CD4-positive, alpha-beta T cell treated with Interleukin-6 for 4 hours (primary cell): ENCODE data around the gene MTHFD1.

Experiments
- DNase-seq: peaks from one replicate; pipeline ENCODE4 v3.0.0-alpha.2; 2020; ENCODE audit warnings: mixed read lengths

Gene MTHFD1

DNA sequence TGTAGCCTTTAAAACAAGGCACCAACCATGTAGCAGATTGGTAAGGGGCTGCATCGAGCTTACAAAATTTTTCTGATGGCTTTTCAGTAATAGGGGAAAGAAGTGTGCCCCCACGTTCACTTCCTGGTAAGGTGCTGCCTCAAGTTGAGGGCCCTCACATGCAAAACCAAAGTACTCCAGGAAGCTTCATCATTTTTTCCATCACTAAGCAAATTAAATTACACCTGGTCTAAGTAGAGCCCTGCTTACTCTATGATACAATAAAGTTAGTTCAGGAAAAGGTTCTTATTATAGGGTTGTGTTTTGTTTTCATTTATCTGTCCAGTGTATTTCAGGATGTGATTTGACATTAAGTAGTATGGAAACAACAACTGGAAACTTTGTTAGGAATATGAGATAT is 62.1 kb downstream of the MTHFD1 start:
- no peak for DNase-seq

DNA sequence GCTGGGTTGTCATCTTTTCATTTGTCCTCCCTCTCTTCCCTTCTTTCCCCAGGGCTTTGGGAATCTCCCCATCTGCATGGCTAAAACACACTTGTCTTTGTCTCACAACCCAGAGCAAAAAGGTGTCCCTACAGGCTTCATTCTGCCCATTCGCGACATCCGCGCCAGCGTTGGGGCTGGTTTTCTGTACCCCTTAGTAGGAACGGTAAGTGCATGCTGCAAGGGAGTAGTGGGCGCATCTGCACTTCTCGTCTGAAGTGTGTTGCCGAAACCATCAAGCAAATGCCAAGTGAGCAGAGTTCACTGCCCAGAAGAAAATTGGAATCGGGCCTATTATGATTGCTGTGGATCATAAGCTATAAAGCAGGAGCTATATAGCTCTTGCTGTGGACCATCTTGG is 66.5 kb downstream of the MTHFD1 start:
- DNase-seq = no peak

DNA sequence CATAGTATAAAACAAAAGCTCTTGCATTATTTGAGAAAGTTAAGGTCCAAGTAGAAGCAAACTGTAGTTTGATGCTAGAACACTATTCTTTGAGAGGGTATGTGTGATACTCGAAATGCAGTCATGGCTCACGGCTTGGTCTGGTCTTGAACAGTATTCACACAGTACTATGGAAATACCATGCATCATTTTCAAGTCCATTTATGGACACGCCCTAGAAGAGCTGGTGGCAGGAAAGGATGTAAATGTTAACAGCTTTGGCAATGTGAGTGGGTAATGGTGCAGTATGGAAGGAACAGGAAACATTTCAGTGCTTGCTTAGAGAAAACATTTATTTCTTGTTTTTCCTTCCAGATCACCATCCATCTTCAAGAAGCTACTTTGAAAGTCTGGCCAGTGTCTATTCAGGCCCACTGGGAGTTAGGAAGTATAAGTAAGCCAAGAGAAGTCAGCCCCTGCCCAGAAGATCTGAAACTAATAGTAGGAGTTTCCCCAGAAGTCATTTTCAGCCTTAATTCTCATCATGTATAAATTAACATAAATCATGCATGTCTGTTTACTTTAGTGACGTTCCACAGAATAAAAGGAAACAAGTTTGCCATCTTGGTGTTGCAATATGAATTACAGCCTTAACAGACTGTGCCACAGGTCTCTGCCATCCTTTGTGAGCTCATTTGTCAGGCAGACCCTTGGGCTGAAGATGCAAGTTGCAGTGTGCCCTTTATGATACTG is 71.4 kb downstream of the MTHFD1 start:
- DNase-seq = no peak

DNA sequence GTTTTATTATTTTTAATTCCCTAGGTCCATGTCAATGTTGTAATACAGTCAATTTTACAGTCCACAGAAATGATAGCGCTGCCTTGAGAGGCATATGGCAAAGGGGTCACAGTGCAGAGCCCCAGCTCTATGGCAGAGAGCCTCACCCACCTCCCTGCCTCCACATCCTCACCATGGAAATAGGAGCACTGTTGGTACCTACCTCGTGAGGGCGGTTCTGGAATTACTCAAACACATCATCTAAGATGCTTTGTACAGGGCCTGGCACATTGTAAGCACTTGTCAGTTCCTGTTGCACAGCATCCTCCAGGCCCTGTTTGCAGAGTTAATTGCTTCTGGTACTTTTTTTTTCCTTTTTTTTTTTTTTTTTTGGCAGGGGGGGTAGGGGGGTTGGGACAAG is 73.1 kb downstream of the MTHFD1 start:
- no peak for DNase-seq

DNA sequence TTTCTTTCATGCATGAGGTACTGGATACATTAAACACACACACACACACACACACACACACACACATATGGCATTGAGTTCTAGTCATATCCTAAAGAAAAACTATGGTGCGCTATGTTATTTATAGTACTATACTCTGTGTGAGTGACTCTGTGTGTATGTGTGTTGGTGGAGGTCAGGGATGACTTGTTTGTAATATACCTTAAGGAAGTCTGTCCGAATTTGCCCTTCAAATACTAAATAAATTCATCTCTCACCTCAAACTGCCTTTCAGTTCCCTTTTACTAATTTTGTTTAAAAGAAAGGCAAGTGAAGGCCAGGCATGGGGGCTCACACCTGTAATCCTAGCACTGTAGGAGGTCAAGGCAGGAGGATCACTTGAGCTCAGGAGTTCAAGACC is 75.0 kb downstream of the MTHFD1 start:
- no peak for DNase-seq

DNA sequence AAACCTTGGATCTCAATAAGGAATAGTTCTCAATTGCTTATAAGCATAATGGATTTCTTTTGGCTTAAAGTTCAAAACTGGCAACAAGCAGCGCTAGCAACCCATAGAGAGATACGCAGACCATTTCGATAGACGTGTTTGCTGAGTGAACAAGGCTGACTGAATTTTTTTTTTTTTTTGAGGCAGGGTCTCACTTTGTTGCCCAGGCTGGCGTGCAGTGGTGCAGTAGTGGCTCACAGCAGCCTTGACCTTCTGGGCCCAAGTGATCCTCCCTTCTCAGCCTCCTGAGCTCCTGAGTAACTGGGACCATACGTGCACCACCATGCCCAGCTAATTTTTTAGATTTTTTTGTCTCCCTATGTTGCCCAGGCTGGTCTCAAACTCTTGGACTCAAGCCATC is 75.7 kb downstream of the MTHFD1 start:
- DNase-seq = no peak

DNA sequence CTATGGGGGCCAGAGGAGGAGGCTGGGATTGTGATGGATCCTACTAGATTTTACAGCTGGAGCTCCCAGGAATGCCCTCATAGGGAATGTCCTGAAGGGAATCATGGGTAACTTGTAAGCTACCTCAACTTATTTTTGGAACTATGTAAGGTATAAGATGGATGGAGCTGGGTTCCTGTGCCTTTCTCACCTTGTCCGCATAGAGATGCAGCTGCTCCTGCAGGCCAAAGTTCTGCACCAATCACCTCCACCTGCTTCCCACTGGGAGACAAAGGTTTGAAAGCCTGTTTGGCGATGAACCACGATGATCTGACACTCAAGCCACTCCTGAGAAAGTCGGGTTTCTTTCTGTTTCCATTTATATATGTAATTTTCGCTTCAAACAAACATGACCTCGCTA is 76.5 kb downstream of the MTHFD1 start:
- DNase-seq = no peak

DNA sequence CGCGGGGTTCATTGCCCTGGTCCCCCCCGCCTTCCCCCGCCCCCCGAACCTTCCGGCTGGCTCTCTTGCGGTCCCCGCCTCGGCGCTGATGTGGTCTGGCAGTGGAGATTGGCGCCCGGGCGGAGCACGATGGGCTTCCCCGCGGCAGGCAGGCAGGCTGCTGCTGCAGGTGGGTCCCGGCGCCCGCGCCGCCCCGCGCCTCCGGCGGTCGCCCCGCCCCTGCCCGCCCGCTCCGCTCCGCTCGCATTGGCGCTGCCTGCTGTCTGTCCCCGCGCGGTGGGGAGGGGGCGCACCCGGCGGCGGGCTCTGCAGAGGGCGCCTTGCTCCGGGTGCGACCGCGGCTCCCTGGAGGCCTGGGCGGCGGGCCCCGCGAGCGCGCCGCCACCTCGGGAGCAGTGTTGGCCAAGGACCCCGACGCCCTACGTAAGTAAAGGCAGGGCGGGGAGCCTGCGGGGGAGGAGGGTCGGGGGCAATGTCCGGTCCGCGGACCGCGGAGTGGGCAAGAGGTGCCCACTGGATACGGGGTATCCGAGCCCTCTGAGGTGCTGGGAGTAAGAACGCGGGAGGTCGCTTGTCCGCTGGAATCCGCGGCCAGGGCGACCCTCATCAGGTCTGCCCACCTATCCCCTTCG is 77.2 kb downstream of the MTHFD1 start, which contains the start of gene AKAP5:
AKAP5 (plus strand) TSS at position 309 of the 632 bp plus-strand sequence. CDS start 2,896 bp downstream, outside the sequence.
- DNase-seq = peak; percentile 76

DNA sequence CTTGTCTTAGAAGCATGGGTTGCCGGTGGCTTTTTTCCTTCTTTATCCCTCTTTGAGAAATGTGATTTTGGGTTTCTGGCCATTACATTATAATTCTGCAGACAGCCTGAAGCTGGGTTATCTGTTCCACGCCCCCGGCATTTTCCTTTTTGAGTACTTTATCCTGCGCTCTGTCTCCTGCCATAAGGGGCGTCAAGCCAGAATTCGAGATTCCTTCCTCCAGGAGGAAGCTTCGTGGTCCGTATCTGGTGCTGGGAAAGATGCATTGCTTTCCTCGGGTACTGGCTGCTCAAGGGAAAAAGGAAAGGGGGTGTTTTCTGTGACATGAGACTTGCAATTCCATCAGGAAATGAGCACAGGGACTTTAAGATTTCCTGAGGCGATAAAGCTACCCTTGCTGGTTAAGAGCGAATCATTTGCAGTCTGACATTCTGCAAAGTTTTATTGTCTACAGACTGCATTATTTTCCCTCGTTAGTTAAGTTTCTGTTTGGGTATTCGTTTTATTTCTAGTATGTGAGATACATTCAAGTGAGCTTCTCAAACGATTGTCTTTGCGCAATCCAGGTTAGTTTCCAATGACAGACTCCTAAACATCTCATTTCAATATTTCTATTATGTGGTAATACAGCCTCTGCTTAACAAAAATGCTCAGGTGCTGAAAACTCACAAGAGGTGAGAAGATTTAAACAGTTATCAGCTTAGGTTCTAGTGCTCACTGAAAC is 77.8 kb downstream of the MTHFD1 start:
- no peak for DNase-seq

DNA sequence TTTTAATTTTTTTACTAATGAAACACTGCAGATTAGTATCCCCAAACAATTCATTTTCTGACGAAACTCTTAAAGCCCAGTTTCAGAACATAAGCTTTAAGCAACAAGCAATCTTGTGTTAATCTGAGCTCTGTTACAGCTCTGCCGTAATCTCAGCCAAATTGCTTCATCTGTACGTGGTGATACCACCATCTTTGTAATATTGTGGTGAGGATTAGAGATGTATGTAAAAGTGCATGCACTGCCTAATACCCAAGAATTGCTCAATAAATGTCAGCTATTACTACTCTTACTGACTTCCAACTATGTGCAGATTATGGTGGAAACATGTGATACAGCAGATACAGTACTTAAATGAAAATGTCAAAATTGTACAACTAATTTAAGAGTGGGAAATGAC is 78.9 kb downstream of the MTHFD1 start:
- no peak for DNase-seq

DNA sequence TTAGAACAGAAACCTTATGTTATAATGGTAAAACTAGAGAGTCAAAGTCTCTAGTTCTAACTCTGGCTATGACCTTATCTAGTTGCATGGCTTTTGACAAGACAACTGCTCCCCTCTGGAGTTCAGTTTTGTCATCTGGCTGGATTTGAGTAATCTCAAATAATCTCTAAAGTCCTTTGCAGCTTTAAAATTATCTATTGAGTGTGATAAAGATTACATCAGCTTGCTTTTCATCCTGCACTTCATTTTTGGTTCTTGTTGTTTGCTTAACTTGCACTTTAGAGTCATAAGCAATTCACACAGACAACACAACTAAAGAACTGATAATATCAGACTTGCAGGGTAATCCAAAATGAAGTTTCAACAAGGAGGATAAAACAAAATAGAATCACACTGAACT is 79.4 kb downstream of the MTHFD1 start:
- no peak for DNase-seq

DNA sequence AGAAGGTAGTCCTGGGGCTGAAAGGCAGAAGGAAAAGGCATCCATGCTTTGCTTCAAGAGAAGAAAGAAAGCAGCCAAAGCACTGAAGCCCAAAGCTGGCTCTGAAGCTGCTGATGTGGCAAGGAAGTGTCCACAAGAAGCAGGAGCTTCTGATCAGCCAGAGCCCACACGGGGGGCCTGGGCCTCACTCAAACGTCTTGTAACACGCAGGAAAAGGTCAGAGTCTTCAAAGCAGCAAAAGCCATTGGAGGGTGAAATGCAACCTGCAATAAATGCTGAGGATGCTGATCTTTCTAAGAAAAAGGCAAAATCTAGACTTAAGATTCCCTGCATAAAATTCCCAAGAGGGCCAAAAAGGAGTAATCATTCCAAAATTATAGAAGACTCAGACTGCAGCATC is 80.3 kb downstream of the MTHFD1 start:
- no peak for DNase-seq

DNA sequence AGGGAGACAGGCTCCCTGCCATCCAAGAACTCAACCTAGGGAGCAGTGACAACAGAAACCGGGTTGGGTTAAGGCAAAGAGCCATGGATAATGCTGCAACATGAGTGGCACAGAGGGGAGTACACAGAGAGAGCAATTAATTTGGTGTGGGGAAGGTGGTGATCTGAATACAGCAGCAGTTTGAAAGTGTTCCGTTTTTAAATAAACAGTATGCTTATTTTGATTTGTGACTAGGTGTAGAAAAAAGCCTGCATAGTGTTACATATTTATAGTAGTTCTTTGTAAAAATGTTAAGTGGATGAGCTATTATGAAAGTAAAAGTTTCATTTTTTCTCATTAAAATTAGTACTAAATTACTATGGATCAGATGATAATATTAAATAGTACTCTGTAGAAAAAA is 85.9 kb downstream of the MTHFD1 start:
- no peak for DNase-seq

DNA sequence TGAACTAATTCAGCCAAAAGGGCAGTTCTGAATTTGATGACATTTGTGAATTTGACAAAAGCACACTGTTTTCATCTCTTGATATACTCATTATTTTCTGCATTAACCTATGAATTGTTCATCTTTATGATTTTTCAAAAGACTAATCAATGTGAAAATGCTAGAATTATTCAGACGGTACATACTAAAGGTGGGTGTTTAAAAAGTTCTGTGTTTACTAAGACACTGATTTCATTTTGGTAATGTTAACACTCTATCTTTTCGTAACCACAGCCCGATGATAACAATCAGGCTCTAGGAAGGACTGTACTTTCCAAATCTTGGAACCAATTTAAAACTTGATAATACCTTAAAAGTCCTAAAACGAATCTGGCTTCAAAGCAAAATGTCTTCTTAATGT is 86.5 kb downstream of the MTHFD1 start:
- no peak for DNase-seq

DNA sequence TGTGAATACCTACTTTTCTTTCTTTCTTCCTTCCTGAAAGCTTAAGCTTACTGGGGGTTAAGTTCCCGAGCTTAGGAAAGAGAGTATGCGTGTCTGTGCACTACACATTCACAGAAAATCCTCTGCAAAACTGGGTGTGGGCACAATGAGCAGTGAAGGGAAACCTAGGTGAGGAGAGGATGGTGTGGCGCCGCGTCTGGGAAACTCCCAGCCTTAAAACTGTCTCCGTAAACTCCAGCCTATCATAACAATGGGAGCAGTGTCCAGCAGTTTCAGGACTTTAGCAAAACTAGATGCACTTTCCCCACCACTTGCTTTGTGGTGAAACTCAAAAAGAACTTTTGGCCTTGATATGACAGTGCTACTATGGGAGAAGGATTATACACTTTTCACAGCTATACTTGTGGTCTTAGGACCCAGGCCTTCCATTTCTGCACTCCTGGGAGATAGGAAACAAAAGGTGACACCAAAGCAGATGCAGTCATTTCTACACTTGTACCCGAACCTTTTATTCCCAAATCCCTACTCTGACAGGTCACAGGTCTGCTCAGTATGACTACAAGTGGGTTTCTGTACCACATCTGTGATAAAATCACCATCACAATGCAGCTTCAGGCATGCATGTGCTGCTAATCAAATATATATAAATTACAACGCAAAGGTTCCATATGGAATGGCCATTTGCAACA is 87.6 kb downstream of the MTHFD1 start:
- no peak for DNase-seq

DNA sequence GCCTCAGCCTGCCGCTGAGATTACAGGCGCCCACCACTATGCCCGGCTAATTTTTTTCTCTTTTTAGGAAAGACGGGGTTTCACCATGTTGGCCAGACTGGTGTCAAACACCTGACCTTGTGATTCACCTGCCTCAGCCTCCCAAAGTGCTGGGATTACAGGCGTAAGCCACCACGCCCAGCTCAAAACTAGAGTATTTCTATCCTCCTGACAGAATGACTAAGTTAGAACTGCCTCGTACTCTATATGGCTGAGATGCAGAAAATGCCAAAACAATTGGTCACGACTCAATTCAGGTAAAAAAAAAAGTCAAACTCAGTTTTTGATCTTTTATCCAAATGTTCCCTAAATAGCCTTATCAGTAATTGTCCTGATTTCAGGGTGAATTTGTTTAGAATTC is 88.3 kb downstream of the MTHFD1 start:
- DNase-seq = no peak

DNA sequence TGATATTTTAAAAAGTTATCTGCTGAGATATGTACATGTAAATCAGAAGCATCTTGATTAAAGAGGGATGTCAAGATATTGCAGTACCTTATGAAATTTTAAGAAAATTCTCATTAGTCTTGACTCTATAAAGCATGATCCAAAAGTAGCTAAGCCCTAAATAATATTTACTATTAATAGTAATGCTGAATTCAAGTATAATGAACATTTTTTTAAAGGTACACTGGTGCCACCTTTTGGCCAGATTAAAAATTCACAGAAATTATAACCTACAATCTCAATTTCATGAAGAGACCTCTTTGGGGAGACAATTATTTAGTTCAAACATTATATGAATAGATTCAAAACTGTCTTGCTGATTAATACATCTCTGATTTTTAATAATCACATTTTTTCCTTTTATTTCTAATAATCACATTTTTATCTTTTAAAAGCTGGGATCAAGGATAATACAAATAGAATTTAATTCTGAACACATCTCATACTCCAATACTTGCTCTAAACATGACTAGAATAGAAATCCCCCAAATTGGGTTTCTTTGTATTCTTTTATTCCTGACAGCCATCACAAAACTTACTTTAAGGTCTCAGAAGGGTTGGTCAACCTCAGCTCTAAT is 90.6 kb downstream of the MTHFD1 start:
- DNase-seq = peak; percentile 16

DNA sequence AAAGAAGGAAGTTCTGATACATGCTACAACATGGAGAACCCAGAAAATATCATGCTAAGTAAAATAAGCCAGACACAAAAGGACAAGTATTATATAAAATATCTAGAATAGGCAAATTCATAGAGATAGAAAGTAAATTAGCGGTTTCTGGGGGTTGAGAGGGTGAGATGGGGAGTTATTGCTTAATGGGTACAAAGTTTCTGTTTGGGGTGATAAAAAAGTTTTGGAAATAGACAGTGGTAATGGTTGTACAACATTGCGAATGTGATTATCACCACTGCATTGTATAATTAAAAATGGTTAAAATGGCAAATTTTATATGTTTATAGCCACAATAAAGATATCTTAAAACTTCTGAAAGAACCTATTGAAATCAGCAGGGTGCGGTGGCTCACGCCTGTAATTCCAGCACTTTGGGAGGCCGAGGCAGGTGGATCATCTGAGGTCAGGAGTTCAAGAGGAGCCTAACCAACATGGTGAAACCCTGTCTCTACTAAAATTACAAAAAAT is 100.5 kb downstream of the MTHFD1 start:
- no peak for DNase-seq

DNA sequence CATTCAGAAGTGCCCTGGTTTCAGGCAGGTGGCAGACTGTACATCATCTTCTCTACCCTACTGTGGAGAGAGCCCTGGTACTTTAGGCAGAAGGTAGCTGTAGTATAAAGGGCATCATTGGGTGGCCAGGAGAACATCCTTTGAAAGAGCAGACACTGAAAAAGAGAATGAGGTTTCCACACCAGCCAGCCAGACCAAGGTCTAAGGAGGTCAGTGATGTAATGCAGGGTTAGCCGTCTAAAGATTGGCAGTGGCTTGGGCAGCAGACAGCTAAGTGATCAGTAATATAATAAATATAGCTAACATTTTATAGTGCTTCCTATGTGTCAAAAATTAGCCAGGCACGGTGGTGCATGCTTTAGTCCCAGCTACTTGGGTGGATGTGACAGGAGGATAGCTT is 103.5 kb downstream of the MTHFD1 start:
- DNase-seq = no peak

DNA sequence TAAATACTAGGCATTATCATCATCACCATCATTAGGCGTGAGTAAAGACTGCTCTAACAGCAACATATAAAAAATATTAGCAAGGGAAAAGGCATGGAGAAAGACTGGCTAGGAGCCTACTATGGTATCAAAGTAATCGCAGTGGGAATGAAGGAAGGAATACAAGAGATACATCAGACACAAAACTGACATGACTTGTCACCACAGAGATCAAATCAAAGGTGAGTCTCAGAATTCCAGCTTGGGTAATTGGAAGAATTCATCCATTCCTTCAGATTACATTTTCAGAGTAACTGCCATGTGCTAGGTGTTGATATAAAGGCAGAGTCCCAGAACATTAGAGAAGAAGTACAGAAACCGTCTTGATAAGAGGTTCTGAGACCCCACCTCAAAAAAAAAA is 105.3 kb downstream of the MTHFD1 start:
- DNase-seq = no peak

DNA sequence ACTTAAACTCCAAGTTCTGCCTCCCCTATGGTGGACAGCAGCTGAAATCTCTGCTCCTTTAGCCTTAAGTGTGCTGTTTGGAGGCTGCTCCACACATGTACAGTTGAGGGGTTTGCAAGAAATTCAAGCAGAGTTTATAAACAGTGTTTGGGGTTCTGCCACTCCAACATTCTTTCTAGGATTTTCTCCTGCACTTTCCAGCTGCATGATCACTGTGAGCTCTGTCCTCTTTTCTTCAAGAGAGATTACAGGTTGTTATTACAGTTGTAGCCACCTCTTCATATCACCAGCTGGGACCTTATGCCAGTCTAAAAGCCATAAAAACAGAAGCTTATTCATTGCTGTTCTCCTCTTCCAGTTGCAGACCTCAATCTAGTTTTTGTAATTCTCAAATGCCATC is 107.1 kb downstream of the MTHFD1 start:
- no peak for DNase-seq

DNA sequence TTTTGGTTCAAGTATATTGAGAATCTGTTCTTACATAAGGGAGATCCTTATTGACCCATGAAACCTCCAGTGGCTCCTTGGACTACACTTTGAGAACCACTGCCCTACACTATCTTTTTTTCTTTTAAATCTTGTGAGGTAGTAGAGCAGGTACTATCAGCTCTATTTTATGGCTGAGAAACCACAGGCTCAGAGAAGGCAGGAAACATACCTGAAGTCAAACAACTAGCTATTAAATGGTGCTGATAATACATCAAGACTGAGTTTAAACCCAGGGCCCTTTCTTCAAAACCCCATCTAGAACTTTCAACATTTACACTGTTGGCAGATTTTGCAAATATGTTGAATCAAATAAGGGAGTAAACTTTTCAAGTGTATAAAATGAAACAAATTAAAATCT is 108.6 kb downstream of the MTHFD1 start:
- DNase-seq = no peak

DNA sequence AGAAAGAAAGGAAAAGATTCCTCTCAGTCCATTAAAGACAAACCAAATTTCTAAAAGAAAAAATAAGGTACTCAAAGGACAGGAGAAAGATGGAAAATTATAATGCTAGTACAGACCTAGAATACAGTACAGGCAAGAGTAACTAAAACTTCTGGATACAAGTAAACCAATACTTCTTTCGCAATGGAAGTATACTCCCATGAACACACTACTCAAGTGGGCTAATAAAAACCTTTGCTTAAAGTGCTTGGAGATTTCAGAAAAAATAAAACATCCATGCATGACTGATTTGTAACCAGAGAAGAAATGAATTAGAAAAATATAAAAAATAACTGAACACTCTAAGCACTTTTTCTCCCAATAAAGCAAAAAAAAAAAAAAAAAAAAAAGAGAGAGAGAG is 111.9 kb downstream of the MTHFD1 start:
- DNase-seq = no peak
